Mesenteric fat pad (tissue), 1 donor: ENCODE measurements around the gene MACF1. TPM values are rescaled to one million over a fixed set of nuclear protein-coding genes. Genes with fewer than 3 reads are reported as not detected.

Experiments used
- DNase-seq: peaks from one replicate; pipeline ENCODE4 v3.0.0-alpha.2; 2020; ENCODE audit warnings: low spot score
- total RNA-seq: library from RNA; stranded (reverse); fragmentation: NEBNext Ultra II Directional; extraction: Animal tissue kit (Norgen Biotek cat#: 25700); gene quantifications from one replicate; pipeline ENCODE4 v1.2.1, GENCODE V29; 2021
- donor health status: DM: yes; HTN: yes; CAD: no.

MACF1 gene
- total RNA-seq, 1 donor from 2014 or later: 386 TPM

GRCh38 chr1:39213511-39214002 lies 9.1 kb downstream of the MACF1 start:
- no peak for DNase-seq

- no peak for DNase-seq
Measured at GRCh38 chr1:39214021-39214713, 9.7 kb downstream of the MACF1 start.

- no peak for DNase-seq
Measured at GRCh38 chr1:39214714-39214997, 10.2 kb downstream of the MACF1 start.

- DNase-seq: no peak
Measured at GRCh38 chr1:39214998-39215873, 10.7 kb downstream of the MACF1 start.

- DNase-seq: no peak
Measured at GRCh38 chr1:39216771-39217170, 12.3 kb downstream of the MACF1 start.

GRCh38 chr1:39220891-39221870 lies 16.7 kb downstream of the MACF1 start:
- no peak for DNase-seq

- no peak for DNase-seq
Measured at GRCh38 chr1:39224295-39224829, 19.9 kb downstream of the MACF1 start.

- no peak for DNase-seq
Measured at GRCh38 chr1:39226836-39227235, 22.3 kb downstream of the MACF1 start.

- no peak for DNase-seq
Measured at GRCh38 chr1:39228252-39228651, 23.8 kb downstream of the MACF1 start.

GRCh38 chr1:39229504-39229903 lies 25.0 kb downstream of the MACF1 start:
- DNase-seq: no peak

- no peak for DNase-seq
Measured at GRCh38 chr1:39230261-39231190, 26.0 kb downstream of the MACF1 start.

GRCh38 chr1:39236971-39237370 lies 32.5 kb downstream of the MACF1 start:
- no peak for DNase-seq

- no peak for DNase-seq
Measured at GRCh38 chr1:39238476-39238875, 34.0 kb downstream of the MACF1 start.

- no peak for DNase-seq
Measured at GRCh38 chr1:39239968-39240367, 35.5 kb downstream of the MACF1 start.

- no peak for DNase-seq
Measured at GRCh38 chr1:39243302-39243701, 38.8 kb downstream of the MACF1 start.

GRCh38 chr1:39250460-39251240 lies 46.2 kb downstream of the MACF1 start:
- no peak for DNase-seq

GRCh38 chr1:39255222-39255621 lies 50.7 kb downstream of the MACF1 start:
- DNase-seq: no peak

- no peak for DNase-seq
Measured at GRCh38 chr1:39258146-39258924, 53.8 kb downstream of the MACF1 start.

- no peak for DNase-seq
Measured at GRCh38 chr1:39258925-39259244, 54.4 kb downstream of the MACF1 start.
